ENCODE measurements around the gene DYRK1B.
"Not testable (repeated sequence)": the region's sequence is repeated elsewhere in the genome, so short reads cannot be mapped to it uniquely, and the experiment has no call there.

Gene DYRK1B

GRCh38 chr19:39833464-39834286, at the start of gene DYRK1B:
Gene DYRK1B, minus strand, starts transcription at chr19:39834162. Its CDS starts 2,295 bp downstream, at chr19:39831867.
- peak; percentile 96 for DNase-seq (ENCODE audit: low read depth in 2 of 2)

DNA sequence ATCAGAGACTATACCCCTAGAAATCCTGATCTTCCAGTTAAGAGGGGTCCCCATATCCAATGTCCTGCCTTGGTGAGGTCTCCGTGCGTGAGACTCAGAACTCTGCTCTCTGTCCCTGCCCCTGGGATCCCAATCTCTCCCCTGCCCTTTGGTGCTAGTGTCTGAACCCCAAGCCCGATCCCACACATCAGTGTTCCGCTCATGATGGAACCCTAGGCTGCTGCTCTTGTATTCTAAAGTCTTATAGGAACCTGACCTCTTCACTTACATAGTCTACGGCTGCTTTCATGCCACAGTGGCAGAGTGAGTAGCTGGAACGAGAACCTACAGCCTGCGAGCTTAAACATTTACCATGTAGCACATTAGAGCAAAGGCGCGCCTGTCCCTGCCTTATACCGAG, 48.7 kb upstream of the DYRK1B start:
- DNase-seq (ENCODE audit: low read depth in 2 of 2), result not testable (repeated sequence)

- not testable (repeated sequence) for DNase-seq (ENCODE audit: low read depth in 2 of 2)
Observed at GRCh38 chr19:39881495-39882110, 47.6 kb upstream of the DYRK1B start.

GRCh38 chr19:39880241-39880640, 46.3 kb upstream of the DYRK1B start:
- not testable (repeated sequence) for DNase-seq (ENCODE audit: low read depth in 2 of 2)

DNA sequence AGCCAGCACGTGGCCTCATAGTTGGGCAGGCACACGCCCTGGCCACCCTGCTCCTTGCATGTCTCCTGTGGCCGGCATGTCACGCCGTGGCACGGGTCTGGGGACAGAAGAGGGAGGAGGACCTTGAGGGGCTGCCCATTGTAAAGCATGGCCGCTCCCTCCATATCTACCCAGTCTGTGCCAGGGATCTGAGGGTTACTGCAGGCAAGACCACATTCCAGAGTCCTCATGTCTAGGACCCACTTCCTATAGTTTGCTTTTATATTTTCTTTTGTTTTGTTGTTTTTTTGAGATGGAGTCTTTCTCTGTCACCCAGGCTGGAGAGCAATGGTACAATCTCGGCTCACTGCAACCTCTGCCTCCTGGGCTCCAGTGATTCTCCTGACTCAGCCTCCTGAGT, 45.8 kb upstream of the DYRK1B start:
- not testable (repeated sequence) for DNase-seq (ENCODE audit: low read depth in 2 of 2)

- not testable (repeated sequence) for DNase-seq (ENCODE audit: low read depth in 2 of 2)
Observed at GRCh38 chr19:39878866-39879265, 44.9 kb upstream of the DYRK1B start.

DNA sequence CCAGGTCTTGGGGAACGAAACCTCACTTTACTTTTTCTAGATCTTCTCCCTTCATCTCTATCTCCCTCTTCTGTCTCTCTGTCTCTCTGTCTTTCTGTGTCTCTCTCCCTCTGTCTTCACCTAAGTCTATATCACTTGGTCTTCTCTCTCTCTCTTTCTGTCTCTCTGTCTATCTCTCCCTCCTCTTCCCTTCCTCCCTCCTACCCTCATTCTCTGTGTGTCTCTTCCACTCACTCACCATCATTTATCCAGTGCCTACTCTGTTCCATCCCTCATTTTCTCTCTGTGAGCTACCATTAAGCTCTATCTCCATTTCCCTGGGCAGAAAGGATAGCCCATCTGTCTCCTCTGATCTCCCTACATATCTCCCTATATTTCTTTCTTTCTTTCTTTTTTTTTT, 44.4 kb upstream of the DYRK1B start:
- no peak for DNase-seq (ENCODE audit: low read depth in 2 of 2)

DNA sequence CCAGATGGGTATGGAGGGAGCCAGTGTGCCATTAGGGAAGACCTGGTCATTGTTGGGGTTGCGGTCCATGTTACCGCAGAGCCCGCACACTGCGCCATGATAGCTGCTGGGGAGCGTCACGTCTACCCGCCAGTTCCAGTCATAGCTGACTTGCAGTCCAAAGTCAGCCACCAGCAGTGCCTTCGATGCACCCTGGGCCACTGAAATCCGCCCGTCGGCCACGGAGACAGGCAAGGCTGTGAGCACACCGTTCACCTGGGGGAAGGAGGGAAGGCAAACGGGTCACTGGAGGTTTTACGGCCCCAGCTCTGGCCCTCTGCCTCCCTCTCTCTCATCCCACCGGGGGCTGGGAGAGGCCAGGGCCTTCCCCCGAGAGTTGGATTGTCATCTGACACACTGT, 44.0 kb upstream of the DYRK1B start:
- not testable (repeated sequence) for DNase-seq (ENCODE audit: low read depth in 2 of 2)

DNA sequence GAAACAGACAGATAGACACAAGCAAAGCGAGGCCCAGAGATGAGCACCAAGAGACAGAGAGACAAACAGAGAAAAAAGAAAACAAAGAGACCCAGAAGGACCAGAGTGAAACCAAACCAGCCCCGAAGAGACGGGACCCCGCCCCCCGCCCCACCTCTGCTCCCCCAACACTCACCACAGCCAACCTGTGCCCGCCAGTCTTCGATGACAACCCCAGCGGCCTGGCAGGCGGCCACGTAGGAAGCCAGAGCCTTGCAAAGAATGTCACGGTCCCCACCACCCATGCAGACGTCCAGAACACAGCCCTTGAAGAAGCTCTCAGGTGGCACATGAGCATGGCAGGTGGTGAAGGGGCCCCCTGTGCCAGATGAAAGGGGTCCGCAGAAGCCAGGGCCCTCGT, 43.5 kb upstream of the DYRK1B start:
- DNase-seq (ENCODE audit: low read depth in 2 of 2), result not testable (repeated sequence)

DNA sequence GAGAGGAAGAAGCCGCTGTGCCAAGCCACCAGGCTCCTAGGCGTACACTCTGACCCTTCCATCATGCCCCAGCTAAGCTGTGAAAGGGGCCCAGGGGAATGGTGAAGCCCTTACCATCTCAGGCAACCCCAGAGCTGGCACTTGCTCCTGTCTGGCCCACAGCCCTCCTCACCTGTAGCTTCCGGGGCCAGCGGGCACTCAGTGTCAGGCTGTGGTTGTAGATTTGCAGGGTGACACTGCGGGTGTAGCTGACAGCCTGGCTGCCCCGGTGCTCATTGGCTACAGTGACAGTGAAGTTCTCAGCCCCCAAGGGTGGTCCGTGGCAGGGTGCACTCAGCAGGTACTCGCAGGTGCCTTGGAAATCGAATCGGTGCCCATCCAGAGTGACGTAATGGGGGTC, 42.5 kb upstream of the DYRK1B start:
- DNase-seq (ENCODE audit: low read depth in 2 of 2), result not testable (repeated sequence)

GRCh38 chr19:39875401-39875864, 41.5 kb upstream of the DYRK1B start:
- not testable (repeated sequence) for DNase-seq (ENCODE audit: low read depth in 2 of 2)

DNA sequence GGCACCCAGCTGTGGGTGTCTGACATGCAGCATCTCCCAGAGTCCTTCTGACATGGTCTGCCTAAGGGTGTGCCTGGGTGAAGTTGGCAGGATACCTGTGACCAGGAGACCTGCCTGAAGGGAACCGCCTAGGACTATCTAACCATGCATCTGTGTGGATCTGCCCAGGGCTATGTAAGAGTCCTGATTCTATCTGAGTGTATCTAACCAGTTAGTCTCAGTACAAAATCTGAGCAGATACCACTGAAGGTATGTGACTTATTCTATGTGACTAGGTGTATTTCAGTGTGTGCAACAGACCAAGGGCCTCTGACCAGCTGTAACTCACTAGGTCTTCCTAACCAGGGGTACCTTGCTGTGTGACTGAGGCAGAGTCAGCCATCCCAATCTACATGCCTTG, 40.4 kb upstream of the DYRK1B start:
- DNase-seq (ENCODE audit: low read depth in 2 of 2), result no peak

DNA sequence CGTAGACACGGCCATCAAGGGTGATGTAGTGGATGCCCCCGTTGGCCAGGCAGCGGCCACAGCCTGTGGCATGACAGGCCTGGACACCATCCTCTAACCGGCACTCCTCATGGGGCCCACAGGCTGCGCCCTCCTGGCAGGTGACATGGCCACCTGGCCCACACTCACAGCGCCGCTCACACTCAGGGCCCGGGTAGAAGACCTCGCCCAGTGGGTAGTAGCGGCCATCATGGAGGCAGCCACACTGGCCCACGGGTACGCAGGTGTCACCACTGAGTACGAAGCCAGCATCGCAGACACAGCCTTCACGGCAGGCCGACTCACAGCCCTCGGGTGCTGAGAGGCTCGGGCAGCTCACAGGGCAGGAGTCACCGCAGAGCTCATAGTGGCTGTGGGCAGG, 39.4 kb upstream of the DYRK1B start:
- DNase-seq (ENCODE audit: low read depth in 2 of 2), result no peak

- no peak for DNase-seq (ENCODE audit: low read depth in 2 of 2)
Observed at GRCh38 chr19:39871886-39872866, 38.2 kb upstream of the DYRK1B start.

- DNase-seq (ENCODE audit: low read depth in 2 of 2), result no peak
Observed at GRCh38 chr19:39871362-39871761, 37.4 kb upstream of the DYRK1B start.

DNA sequence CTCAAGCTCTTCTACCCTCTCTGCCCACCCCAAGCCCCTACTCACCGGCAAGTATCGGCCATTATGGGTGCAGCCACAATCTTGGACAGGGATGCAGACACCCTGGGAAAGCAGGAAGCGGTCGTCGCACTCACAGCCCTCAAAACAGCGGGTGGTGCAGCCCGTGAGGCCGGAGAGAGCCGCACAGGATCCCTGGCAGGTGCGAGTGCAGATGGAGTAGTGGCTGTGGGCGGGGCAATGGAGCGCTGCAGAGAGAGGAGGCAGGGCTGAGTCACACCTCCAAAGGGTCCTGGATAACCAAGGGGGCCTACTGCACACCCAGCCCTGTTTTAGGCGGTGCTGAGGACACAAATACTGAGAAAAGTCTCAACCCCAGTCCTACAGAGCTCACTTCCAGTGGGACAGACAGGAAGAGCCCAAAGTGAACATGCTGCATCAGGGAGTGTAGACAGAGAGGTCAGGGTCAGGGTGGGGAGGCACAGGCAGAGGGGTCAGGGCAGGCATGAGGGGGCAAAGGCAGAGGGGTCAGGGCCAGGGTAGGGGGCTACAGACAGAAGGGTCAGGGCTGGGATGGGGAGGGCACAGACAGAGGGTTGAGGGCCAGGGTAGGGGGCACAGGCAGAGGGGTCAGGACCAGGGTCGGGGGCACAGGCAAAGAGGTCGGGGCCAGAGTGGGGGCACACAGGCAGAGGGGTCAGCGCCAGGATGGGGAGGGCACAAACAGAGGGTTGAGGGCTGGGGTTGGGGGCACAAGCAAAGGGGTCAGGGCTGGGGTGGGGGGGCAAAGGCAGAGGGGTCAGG, 36.4 kb upstream of the DYRK1B start:
- DNase-seq (ENCODE audit: low read depth in 2 of 2), result no peak

GRCh38 chr19:39867952-39868351, 34.0 kb upstream of the DYRK1B start:
- DNase-seq (ENCODE audit: low read depth in 2 of 2), result no peak

DNA sequence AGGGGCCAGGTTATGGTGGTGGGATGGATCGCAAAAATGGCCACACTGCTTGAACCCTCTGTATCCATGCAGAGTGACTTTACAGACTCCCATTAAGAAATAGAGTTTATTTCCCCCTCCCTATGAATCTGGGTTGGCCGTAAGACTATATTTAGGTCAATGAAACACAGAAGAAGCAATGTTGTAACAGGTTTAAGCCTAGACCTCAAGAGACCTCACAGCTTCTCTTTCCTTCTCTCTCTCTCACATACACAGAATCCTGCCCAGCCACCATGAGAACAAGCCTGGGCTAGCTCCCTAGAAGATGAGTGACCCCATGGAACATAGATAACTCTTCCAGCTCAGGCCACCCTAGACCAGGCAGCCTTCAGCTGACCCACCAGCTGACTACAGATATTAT, 33.2 kb upstream of the DYRK1B start:
- no peak for DNase-seq (ENCODE audit: low read depth in 2 of 2)

DNA sequence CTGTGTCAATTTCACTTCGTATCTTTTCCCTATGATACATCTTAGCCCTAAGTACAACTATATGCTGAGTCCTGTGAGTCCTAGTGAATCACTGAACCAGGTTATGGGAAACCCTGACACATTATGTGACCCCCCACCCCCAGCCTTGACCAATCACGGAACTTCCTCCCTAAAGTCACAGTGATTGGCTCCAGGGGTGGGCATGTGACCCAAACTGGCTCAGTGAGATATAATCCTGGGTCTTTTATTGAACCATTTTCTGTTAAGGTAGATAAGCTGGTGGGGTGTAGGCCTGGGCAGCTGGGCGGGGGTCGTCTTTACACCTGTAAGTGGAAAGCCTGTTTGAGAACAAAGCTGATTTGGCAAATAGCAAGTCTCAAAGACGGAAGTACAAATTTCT, 32.0 kb upstream of the DYRK1B start:
- DNase-seq (ENCODE audit: low read depth in 2 of 2), result no peak

DNA sequence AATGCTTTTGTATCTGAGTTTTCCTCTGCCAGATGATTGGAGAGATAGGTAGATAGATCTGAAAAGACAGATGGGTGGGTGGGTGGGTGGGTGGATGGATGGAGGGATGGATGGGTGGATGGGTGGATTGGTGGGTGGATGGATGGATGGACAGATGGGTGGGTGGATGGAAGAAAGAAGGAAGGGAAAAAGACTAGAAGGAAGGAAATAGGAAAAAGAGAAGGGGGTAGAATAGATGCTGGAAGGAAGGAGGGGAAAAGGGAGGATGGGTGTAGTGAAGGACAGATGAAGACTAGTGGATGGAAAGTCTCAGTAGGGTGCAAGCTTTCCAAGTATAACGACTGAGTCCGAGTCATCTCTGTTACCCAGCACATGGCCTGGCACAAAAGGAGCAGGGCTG, 31.2 kb upstream of the DYRK1B start:
- no peak for DNase-seq (ENCODE audit: low read depth in 2 of 2)

GRCh38 chr19:39864118-39864517, 30.2 kb upstream of the DYRK1B start:
- DNase-seq (ENCODE audit: low read depth in 2 of 2), result no peak

Measured in stimulated activated CD8-positive, alpha-beta memory T cell treated with anti-CD3 and anti-CD28 coated beads, Interleukin-7, amount 100 ng/mL, for 4 hours (primary cell).